Effector CD8-positive, alpha-beta T cell (primary cell): ENCODE measurements around the gene PRKG1.

Experiments
- DNase-seq: peaks from one replicate; lab custom pipeline; 2025; lab: John Stamatoyannopoulos, UW

PRKG1 gene

GRCh38 chr10:52314822-52315552 lies 1240.7 kb downstream of the PRKG1 start:
- DNase-seq: no peak

- DNase-seq: no peak
Observed at GRCh38 chr10:52316001-52316400, 1241.7 kb downstream of the PRKG1 start.

- no peak for DNase-seq
Observed at GRCh38 chr10:52316500-52316899, 1242.2 kb downstream of the PRKG1 start.

- DNase-seq: no peak
Observed at GRCh38 chr10:52318136-52318701, 1243.9 kb downstream of the PRKG1 start.

GRCh38 chr10:52318822-52319464 lies 1244.7 kb downstream of the PRKG1 start:
- DNase-seq: no peak

- no peak for DNase-seq
Observed at GRCh38 chr10:52319926-52320325, 1245.6 kb downstream of the PRKG1 start.

- DNase-seq: no peak
Observed at GRCh38 chr10:52322323-52322722, 1248.0 kb downstream of the PRKG1 start.

GRCh38 chr10:52322936-52323335 lies 1248.6 kb downstream of the PRKG1 start:
- no peak for DNase-seq

GRCh38 chr10:52326382-52326781 lies 1252.1 kb downstream of the PRKG1 start:
- DNase-seq: no peak

- no peak for DNase-seq
Observed at GRCh38 chr10:52331638-52332364, 1257.5 kb downstream of the PRKG1 start.

- DNase-seq: no peak
Observed at GRCh38 chr10:52332815-52333214, 1258.5 kb downstream of the PRKG1 start.

GRCh38 chr10:52334595-52334994 lies 1260.3 kb downstream of the PRKG1 start:
- no peak for DNase-seq

- no peak for DNase-seq
Observed at GRCh38 chr10:52335665-52336064, 1261.4 kb downstream of the PRKG1 start.

GRCh38 chr10:52337225-52337624 lies 1262.9 kb downstream of the PRKG1 start:
- DNase-seq: no peak

- no peak for DNase-seq
Observed at GRCh38 chr10:52343439-52343838, 1269.2 kb downstream of the PRKG1 start.

- no peak for DNase-seq
Observed at GRCh38 chr10:52346394-52347326, 1272.4 kb downstream of the PRKG1 start.

- no peak for DNase-seq
Observed at GRCh38 chr10:52347327-52347667, 1273.0 kb downstream of the PRKG1 start.
